IPS-18a (cell line): ENCODE results near the gene PNPT1.

ENCODE experiments used
- H3K27ac ChIP-seq: one replicate; pipeline ENCODE4 v1.5.1; 2013; ENCODE audit warnings: low read length
- H3K27me3 ChIP-seq: one replicate; pipeline ENCODE4 v1.6.1; 2013; ENCODE audit warnings: mild to moderate bottlenecking, low read length; ENCODE audit not compliant: control insufficient read depth, insufficient read depth
- H3K36me3 ChIP-seq: one replicate; pipeline ENCODE4 v1.6.1; 2013; ENCODE audit warnings: low read depth, low read length; ENCODE audit not compliant: control insufficient read depth
- H3K4me1 ChIP-seq: one replicate; pipeline ENCODE4 v1.6.1; 2013; ENCODE audit warnings: low read depth, low read length; ENCODE audit not compliant: control insufficient read depth
- H3K4me3 ChIP-seq: one replicate; pipeline ENCODE4 v1.5.1; 2013; ENCODE audit warnings: low read length
- H3K9ac ChIP-seq: one replicate; pipeline ENCODE4 v1.6.1; 2013; ENCODE audit warnings: mild to moderate bottlenecking, low read length, moderate library complexity
- H3K9me3 ChIP-seq: one replicate; pipeline ENCODE4 v1.6.1; 2013; ENCODE audit warnings: low read depth, low read length; ENCODE audit not compliant: control insufficient read depth

Gene PNPT1

DNA sequence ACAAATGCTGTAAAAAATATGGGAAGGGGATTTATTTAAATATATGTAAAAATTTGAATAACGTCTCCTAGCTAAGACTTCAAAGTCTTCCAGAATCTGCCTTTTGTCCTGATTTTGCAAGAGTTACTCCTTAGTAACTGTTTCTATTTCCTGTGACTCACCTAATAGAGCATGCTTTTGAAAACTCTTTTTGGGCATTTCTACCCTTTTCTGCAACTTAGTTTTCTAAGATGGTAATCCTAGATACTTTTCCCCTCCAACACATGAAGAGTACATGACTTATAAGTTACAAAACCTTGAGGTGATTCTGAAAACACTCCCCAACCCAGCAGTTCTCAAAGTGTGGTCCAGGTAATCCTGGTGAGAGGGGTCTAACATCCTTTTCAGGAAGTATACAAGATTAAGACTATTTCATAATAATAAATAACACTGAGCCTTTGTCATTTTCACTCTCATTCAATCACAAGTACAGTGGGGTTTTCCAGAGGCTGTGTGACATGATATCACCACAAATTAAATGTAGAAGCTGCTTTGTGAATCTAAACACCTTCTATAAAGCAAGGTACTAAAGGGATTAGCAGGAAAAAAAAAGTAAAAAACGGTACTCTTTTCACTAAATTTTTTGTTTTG is 108.1 kb downstream of the PNPT1 start:
- Histone ChIP-seq H3K4me3 (no peak overlapping the region), H3K4me1 (no peaks in the 10 kb centered on the region), H3K27me3 (no peaks in the 10 kb centered on the region), H3K27ac (no peak overlapping the region), H3K36me3 (peaks cover 22% of the 10 kb centered on the region), H3K9me3 (no peaks in the 10 kb centered on the region), H3K9ac (no peak overlapping the region)
